ENCODE results near the gene ARHGAP27.

ARHGAP27 gene

DNA sequence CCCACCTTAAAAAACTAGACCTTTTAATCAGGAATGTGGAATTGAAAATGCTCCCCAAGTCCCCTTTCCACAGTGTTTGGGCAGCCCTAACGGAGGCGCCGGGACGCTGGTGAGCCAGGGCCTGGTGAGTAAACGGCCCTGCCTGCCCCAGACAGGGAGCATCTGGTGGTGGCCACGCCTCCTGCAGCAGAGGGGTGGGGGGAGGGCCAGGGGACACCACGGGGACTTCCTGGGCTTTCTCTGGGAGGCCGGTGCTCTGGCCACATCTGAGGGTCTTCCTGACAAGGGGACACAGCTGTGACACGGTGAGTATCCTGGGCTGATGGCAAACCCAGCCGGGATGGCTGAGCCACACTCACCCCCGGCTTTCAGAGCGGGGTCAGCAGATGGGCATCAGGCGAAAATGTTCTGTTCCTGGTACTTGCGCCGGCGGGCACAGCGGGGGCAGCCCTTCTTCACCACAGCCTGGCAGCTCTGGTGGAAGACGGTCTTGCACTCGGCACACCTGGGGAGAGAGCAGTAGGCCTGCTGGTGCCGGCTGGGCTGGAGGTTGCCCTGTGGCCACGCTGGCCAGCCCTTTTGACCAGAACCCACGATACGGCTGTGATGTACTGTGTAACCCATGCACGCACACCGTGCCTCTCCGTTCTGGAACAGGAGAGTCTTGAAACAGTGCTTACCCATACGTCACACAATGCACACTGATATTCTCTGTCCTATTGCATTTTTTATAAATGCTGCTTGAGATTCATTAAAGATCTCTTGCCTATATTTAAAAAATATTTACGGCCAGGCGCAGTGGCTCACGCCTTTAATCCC, 5.0 kb upstream of the ARHGAP27 start:
- no peaks in the 10 kb centered on the region for H3K9me3 ChIP-seq (ENCODE audit: control insufficient read depth, insufficient read depth, low read depth, low read length)
- H3K36me3 ChIP-seq (ENCODE audit: control insufficient read depth, insufficient read depth, low read length), result no peaks in the 10 kb centered on the region
- H3K4me3 ChIP-seq (ENCODE audit: low read depth, low read length), result no peak overlapping the region
- peaks cover 14% of the 10 kb centered on the region for H3K27me3 ChIP-seq (ENCODE audit: control insufficient read depth, insufficient read depth, low read length)
- H3K9ac ChIP-seq (ENCODE audit: low read length), result no peak overlapping the region
- peaks cover 41% of the 10 kb centered on the region for H3K4me1 ChIP-seq (ENCODE audit: control insufficient read depth, insufficient read depth, low read length)
- H3K27ac ChIP-seq (ENCODE audit: low read depth, low read length), result no peak overlapping the region

DNA sequence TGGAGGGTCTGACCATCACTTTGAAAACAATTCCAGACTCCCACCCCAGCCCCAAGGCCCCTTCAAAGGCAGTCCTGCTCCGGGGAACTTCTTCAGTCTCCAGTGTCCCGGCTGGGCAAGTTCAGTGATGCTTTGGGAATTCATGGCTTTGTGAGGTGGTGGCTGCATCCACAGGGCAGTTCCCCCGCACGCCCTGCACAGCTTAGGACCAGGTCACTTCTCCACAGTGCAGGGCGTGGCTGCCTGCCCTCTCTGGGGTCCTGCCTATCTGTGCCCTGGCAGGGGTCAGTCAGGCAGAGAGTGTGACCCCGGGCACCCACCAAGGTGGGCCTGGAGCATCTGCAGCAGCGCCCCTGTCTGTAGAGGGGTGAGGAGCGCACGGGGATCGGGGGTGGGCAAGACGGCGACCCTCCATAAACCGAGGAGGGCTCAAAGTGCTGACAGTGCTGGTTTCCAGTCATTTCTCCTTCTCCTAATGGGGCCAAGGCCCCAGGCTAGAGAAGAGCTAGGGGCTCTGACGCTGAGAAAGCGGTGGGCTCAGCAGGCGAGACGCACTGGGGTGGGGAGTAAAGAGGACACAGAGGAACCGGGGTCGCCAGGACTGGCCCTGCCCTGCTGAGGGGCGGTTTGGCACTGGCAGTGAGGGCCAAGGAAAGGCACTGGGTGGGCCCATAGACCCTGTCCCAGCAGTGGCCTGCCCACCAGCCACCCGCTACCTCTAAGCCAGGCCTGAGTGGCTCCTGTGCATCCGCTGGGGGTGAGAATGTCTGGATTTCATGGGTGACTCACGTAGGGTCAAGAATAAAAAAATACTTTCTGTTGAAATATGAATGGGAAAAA, 4.2 kb upstream of the ARHGAP27 start:
- H3K9ac ChIP-seq (ENCODE audit: low read length), result no peak overlapping the region
- no peak overlapping the region for H3K27ac ChIP-seq (ENCODE audit: low read depth, low read length)
- H3K27me3 ChIP-seq (ENCODE audit: control insufficient read depth, insufficient read depth, low read length), result peaks cover 21% of the 10 kb centered on the region
- H3K36me3 ChIP-seq (ENCODE audit: control insufficient read depth, insufficient read depth, low read length), result no peaks in the 10 kb centered on the region
- H3K4me1 ChIP-seq (ENCODE audit: control insufficient read depth, insufficient read depth, low read length), result peaks cover 41% of the 10 kb centered on the region
- no peak overlapping the region for H3K4me3 ChIP-seq (ENCODE audit: low read depth, low read length)
- H3K9me3 ChIP-seq (ENCODE audit: control insufficient read depth, insufficient read depth, low read depth, low read length), result no peaks in the 10 kb centered on the region

GRCh38 chr17:45436161-45436560, 3.5 kb upstream of the ARHGAP27 start:
- H3K27me3 ChIP-seq (ENCODE audit: control insufficient read depth, insufficient read depth, low read length), result peaks cover 27% of the 10 kb centered on the region

DNA sequence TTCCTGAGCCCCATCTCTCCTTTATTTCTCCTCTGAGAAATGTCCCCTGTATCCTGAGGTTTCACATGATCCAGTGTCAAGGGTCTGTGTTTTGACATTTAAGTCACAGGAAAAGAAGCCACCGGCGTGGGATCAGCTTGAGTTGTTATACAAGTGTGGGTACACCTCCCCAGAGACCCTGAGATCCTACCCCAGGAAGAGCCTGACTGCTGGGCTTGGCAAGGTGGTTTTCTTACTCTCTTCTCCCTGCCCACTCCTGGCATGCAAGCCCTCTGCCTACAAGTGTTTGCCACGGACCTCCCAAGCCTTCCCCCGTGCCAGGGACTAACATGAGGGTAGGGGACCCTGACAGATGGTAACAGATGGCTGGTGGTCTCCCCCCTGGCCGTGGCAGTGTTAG, 2.8 kb upstream of the ARHGAP27 start:
- Histone ChIP-seq H3K9me3 (ENCODE audit: control insufficient read depth, insufficient read depth, low read depth, low read length) (no peaks in the 10 kb centered on the region), H3K27ac (ENCODE audit: low read depth, low read length) (no peak overlapping the region), H3K4me3 (ENCODE audit: low read depth, low read length) (no peak overlapping the region), H3K9ac (ENCODE audit: low read length) (no peak overlapping the region), H3K36me3 (ENCODE audit: control insufficient read depth, insufficient read depth, low read length) (no peaks in the 10 kb centered on the region), H3K27me3 (ENCODE audit: control insufficient read depth, insufficient read depth, low read length) (peaks cover 34% of the 10 kb centered on the region), H3K4me1 (ENCODE audit: control insufficient read depth, insufficient read depth, low read length) (peaks cover 41% of the 10 kb centered on the region)

More at GRCh38 chr17:45436161-45436560, 3.5 kb upstream of the ARHGAP27 start:
- Histone ChIP-seq H3K9me3 (ENCODE audit: control insufficient read depth, insufficient read depth, low read depth, low read length) (no peaks in the 10 kb centered on the region), H3K9ac (ENCODE audit: low read length) (no peak overlapping the region), H3K36me3 (ENCODE audit: control insufficient read depth, insufficient read depth, low read length) (no peaks in the 10 kb centered on the region), H3K27ac (ENCODE audit: low read depth, low read length) (no peak overlapping the region), H3K4me3 (ENCODE audit: low read depth, low read length) (no peak overlapping the region), H3K4me1 (ENCODE audit: control insufficient read depth, insufficient read depth, low read length) (peaks cover 41% of the 10 kb centered on the region)

DNA sequence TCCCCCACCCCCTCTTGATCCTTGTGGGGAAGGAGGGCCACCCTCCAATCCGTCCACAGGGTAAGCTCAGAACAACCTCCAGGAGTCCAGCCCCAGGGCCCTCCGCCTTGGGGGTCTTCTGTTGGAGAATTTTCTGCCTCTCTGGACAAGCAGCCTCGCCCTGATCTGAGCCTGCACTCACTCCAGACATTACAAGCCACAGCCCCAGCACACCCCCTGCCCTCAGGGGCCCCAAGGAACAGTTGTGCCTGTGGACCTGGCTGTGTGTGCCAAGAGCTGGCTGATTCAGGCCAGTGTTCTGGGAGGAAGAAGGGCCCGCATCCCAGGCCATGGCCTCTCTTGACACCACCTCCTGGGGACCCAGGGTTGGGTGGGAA, 477 bp upstream of the ARHGAP27 start:
- H3K36me3 ChIP-seq (ENCODE audit: control insufficient read depth, insufficient read depth, low read length), result no peaks in the 10 kb centered on the region
- no peak overlapping the region for H3K9ac ChIP-seq (ENCODE audit: low read length)
- peaks cover 40% of the 10 kb centered on the region for H3K4me1 ChIP-seq (ENCODE audit: control insufficient read depth, insufficient read depth, low read length)
- no peaks in the 10 kb centered on the region for H3K9me3 ChIP-seq (ENCODE audit: control insufficient read depth, insufficient read depth, low read depth, low read length)
- H3K27me3 ChIP-seq (ENCODE audit: control insufficient read depth, insufficient read depth, low read length), result peaks cover 57% of the 10 kb centered on the region
- H3K27ac ChIP-seq (ENCODE audit: low read depth, low read length), result no peak overlapping the region
- H3K4me3 ChIP-seq (ENCODE audit: low read depth, low read length), result peak overlapping the region; percentile 86; the same call in 1 of the 2 replicates

DNA sequence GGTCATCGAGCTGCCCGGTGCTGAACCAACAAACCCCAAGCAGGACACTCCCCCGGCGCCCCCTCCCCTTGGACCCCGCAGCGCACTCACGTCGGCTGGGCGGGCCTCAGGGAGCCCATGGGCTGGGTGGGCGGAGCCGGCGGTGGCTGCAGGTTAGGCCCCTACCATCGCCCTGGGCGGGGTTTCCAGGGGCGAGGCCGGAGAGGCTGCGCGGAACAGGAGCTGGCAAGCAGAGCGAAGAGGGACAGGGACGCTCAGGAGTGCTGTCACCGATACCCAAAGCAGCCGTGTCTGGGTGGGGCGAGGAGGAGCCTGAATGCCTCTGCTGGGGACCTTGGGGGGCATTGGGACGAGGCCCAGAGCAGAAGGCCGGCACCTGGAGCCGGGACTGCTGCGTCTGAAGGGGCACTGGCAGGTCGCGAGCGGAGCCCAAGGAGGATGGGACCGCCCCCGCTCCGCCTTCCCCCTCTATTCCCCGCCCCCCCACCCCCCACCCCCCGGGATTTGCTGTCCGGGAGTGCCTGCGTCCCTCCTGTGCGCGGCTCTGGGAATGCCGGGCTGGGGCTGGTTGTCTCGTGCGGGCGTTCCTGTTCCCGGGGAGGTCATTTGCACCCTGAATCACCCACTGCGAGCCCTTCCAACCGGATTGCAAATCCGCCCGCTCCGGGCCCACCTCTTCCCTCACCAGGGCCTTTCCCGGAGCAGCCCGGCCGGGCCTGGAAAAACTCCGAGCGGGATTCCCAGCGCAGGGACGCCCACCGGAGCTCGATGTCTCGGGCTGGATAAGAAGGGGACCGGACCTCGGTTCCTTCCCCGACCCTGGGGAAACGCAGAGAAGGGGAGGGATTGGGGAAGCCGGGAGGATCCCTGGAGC, 902 bp downstream of the ARHGAP27 start:
- peaks cover 29% of the 10 kb centered on the region for H3K4me1 ChIP-seq (ENCODE audit: control insufficient read depth, insufficient read depth, low read length)
- H3K27ac ChIP-seq (ENCODE audit: low read depth, low read length), result no peak overlapping the region

DNA sequence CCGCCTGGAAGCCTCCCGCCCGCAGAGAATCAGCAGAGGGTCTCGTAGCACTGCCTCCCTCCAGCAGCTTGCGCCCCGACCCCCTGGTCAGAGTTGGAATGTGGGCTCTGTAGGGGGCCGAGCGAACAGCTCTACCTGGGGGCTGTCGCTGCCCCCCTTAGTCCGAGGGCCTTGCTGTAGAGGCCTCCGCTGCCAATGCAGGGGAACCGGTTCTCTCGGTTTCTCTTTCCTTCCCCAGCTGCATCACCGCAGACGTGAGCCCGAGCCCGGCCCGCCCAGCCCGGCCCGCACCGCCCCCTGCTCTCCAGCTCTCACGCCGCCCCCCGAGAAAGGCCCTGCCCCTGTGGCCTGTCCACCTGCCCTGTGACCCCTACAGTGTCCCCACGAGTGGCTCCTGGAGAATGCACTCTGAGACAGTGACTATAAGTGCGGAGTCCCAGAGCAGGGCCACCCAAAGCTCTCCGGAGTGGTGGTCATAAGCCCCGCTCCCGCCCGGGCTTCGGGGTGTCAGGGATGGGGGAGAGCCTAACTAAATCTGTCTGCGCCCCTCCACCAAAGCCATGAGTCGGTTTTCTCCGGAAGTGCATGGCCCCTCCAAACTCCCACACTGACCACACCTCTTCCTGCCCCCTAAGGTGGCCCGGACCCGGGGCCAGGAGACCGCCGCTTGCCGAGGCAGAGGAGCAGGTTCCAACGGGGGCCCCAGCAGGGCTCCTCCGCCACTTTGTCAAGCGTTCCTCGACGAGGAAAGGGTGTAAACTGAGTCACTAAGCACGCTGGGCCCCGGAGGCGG, 1.7 kb downstream of the ARHGAP27 start:
- Histone ChIP-seq H3K36me3 (ENCODE audit: control insufficient read depth, insufficient read depth, low read length) (no peaks in the 10 kb centered on the region), H3K27me3 (ENCODE audit: control insufficient read depth, insufficient read depth, low read length) (peaks cover 70% of the 10 kb centered on the region), H3K9me3 (ENCODE audit: control insufficient read depth, insufficient read depth, low read depth, low read length) (no peaks in the 10 kb centered on the region), H3K27ac (ENCODE audit: low read depth, low read length) (no peak overlapping the region), H3K9ac (ENCODE audit: low read length) (no peak overlapping the region), H3K4me3 (ENCODE audit: low read depth, low read length) (peak overlapping the region; percentile 86), H3K4me1 (ENCODE audit: control insufficient read depth, insufficient read depth, low read length) (peaks cover 22% of the 10 kb centered on the region)

More for the DNA sequence above, 902 bp downstream of the ARHGAP27 start:
- H3K36me3 ChIP-seq (ENCODE audit: control insufficient read depth, insufficient read depth, low read length), result no peaks in the 10 kb centered on the region
- H3K9ac ChIP-seq (ENCODE audit: low read length), result peak overlapping the region; percentile 23
- H3K4me3 ChIP-seq (ENCODE audit: low read depth, low read length), result peak overlapping the region; percentile 86
- no peaks in the 10 kb centered on the region for H3K9me3 ChIP-seq (ENCODE audit: control insufficient read depth, insufficient read depth, low read depth, low read length)
- H3K27me3 ChIP-seq (ENCODE audit: control insufficient read depth, insufficient read depth, low read length), result peaks cover 67% of the 10 kb centered on the region

DNA sequence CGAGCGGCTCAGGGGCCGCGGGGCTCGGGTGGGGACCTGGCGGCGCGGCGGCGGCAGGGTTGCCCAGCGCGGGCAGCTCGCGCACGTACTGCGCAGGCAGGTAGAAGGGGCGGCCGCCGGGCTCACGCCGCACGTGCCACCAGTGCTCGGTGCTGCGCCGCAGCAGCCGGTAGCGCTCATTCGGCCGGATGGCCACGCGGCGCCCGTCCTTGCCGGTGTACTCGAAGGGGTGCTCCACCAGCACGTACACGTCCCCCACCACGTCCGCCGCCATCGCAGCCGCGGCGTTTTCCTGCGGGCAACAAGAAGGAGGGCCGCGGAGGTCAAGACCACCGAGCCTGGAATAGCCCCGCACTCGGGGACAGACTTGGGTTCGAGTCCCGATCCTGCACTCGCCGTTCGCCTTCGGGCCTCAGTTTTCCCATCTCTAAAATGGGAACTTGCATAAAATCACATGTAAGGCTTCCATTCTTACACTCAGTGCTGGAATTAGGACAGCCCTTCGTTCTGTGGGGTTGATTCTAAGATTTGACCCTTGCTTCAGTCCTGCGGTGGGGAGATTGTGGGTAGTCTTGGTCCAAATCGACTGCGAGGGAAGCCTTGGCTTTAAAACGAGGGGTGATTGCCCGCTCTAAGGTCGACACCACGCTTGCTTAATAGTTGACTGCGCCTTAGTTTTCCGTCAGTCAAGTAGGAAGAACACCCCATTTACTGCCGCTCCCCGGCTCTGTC, 2.5 kb downstream of the ARHGAP27 start:
- no peaks in the 10 kb centered on the region for H3K36me3 ChIP-seq (ENCODE audit: control insufficient read depth, insufficient read depth, low read length)
- H3K9ac ChIP-seq (ENCODE audit: low read length), result no peak overlapping the region
- H3K27me3 ChIP-seq (ENCODE audit: control insufficient read depth, insufficient read depth, low read length), result peaks cover 68% of the 10 kb centered on the region
- H3K27ac ChIP-seq (ENCODE audit: low read depth, low read length), result no peak overlapping the region
- H3K4me3 ChIP-seq (ENCODE audit: low read depth, low read length), result peak overlapping the region; percentile 86
- peaks cover 21% of the 10 kb centered on the region for H3K4me1 ChIP-seq (ENCODE audit: control insufficient read depth, insufficient read depth, low read length)
- no peaks in the 10 kb centered on the region for H3K9me3 ChIP-seq (ENCODE audit: control insufficient read depth, insufficient read depth, low read depth, low read length)

GRCh38 chr17:45429339-45430005, 3.2 kb downstream of the ARHGAP27 start:
- no peak overlapping the region for H3K27ac ChIP-seq (ENCODE audit: low read depth, low read length)
- peak overlapping the region; percentile 86 for H3K4me3 ChIP-seq (ENCODE audit: low read depth, low read length)
- no peaks in the 10 kb centered on the region for H3K9me3 ChIP-seq (ENCODE audit: control insufficient read depth, insufficient read depth, low read depth, low read length)
- H3K36me3 ChIP-seq (ENCODE audit: control insufficient read depth, insufficient read depth, low read length), result no peaks in the 10 kb centered on the region
- peaks cover 68% of the 10 kb centered on the region for H3K27me3 ChIP-seq (ENCODE audit: control insufficient read depth, insufficient read depth, low read length)
- peak overlapping the region; percentile 24 for H3K9ac ChIP-seq (ENCODE audit: low read length)
- peaks cover 21% of the 10 kb centered on the region for H3K4me1 ChIP-seq (ENCODE audit: control insufficient read depth, insufficient read depth, low read length)
